ENCODE results near the gene TGM6.
A peak's percentile ranks its signal among the peaks of the same experiment; 100 is the strongest.
"Not testable (repeated sequence)": the region's sequence is repeated elsewhere in the genome, so short reads cannot be mapped to it uniquely, and the experiment has no call there.

TGM6 gene

GRCh38 chr20:2398449-2398848, 17.7 kb downstream of the TGM6 start:
- no peak for DNase-seq (ENCODE audit: low read depth in 3 of 3)

GRCh38 chr20:2399390-2399789, 18.7 kb downstream of the TGM6 start:
- DNase-seq (ENCODE audit: low read depth in 3 of 3) = no peak

- no peak for DNase-seq (ENCODE audit: low read depth in 3 of 3)
Observed at GRCh38 chr20:2400290-2400689, 19.6 kb downstream of the TGM6 start.

GRCh38 chr20:2401527-2401926, 20.8 kb downstream of the TGM6 start:
- DNase-seq (ENCODE audit: low read depth in 3 of 3) = no peak

GRCh38 chr20:2402271-2402980, 21.7 kb downstream of the TGM6 start:
- DNase-seq (ENCODE audit: low read depth in 3 of 3) = no peak

GRCh38 chr20:2403291-2404052, 22.8 kb downstream of the TGM6 start:
- DNase-seq (ENCODE audit: low read depth in 3 of 3) = no peak

GRCh38 chr20:2405693-2406065, 25.0 kb downstream of the TGM6 start:
- no peak for DNase-seq (ENCODE audit: low read depth in 3 of 3)

- not testable (repeated sequence) for DNase-seq (ENCODE audit: low read depth in 3 of 3)
Observed at GRCh38 chr20:2407355-2407754, 26.7 kb downstream of the TGM6 start.

GRCh38 chr20:2408111-2408510, 27.4 kb downstream of the TGM6 start:
- DNase-seq (ENCODE audit: low read depth in 3 of 3) = no peak

GRCh38 chr20:2416541-2417212, 36.0 kb downstream of the TGM6 start:
- no peak for DNase-seq (ENCODE audit: low read depth in 3 of 3)

GRCh38 chr20:2417213-2417541, 36.5 kb downstream of the TGM6 start:
- DNase-seq (ENCODE audit: low read depth in 3 of 3) = no peak

- no peak for DNase-seq (ENCODE audit: low read depth in 3 of 3)
Observed at GRCh38 chr20:2418388-2418787, 37.7 kb downstream of the TGM6 start.

GRCh38 chr20:2420510-2420909, 39.8 kb downstream of the TGM6 start:
- DNase-seq (ENCODE audit: low read depth in 3 of 3) = no peak

- DNase-seq (ENCODE audit: low read depth in 3 of 3) = no peak
Observed at GRCh38 chr20:2421247-2421646, 40.5 kb downstream of the TGM6 start.

GRCh38 chr20:2429051-2429450, 48.4 kb downstream of the TGM6 start:
- DNase-seq (ENCODE audit: low read depth in 3 of 3) = no peak

- DNase-seq (ENCODE audit: low read depth in 3 of 3) = no peak
Observed at GRCh38 chr20:2430538-2430937, 49.8 kb downstream of the TGM6 start.

- no peak for DNase-seq (ENCODE audit: low read depth in 3 of 3)
Observed at GRCh38 chr20:2431185-2431584, 50.5 kb downstream of the TGM6 start.

GRCh38 chr20:2446845-2447244, 66.1 kb downstream of the TGM6 start:
- DNase-seq (ENCODE audit: low read depth in 3 of 3) = no peak

GRCh38 chr20:2449386-2449785, 68.7 kb downstream of the TGM6 start:
- no peak for DNase-seq (ENCODE audit: low read depth in 3 of 3)

- no peak for DNase-seq (ENCODE audit: low read depth in 3 of 3)
Observed at GRCh38 chr20:2451422-2451821, 70.7 kb downstream of the TGM6 start.

GRCh38 chr20:2451939-2452732, 71.4 kb downstream of the TGM6 start:
- DNase-seq (ENCODE audit: low read depth in 3 of 3) = peak; percentile 32 to 37 (median 35)

- DNase-seq (ENCODE audit: low read depth in 3 of 3) = no peak
Observed at GRCh38 chr20:2453792-2454191, 73.1 kb downstream of the TGM6 start.
